Esophagus squamous epithelium (tissue), 4 donors: ENCODE data around the gene DPH2.

Experiments
- POLR2A ChIP-seq, 4 donors: fragments of 450-650 bp; IDR thresholded peaks; one replicate each; pipeline ENCODE4 v1.6.1; 2017; ENCODE audit warnings: antibody characterized with exemption in 4 of 4, mild to moderate bottlenecking in 4 of 4, moderate library complexity in 3 of 4
- TF ChIP-seq, protein P1 (sequence below), 6 experiments: fragments of 450-650 bp in 4 of 6; fragments of 200-600 bp in 2 of 6; sonication (generic) in 2 of 6; IDR thresholded peaks; one replicate each; pipeline ENCODE4 v1.5.1; 2016 to 2019; ENCODE audit warnings: antibody characterized with exemption in 6 of 6, mild to moderate bottlenecking in 4 of 6, moderate library complexity in 4 of 6

DNA sequence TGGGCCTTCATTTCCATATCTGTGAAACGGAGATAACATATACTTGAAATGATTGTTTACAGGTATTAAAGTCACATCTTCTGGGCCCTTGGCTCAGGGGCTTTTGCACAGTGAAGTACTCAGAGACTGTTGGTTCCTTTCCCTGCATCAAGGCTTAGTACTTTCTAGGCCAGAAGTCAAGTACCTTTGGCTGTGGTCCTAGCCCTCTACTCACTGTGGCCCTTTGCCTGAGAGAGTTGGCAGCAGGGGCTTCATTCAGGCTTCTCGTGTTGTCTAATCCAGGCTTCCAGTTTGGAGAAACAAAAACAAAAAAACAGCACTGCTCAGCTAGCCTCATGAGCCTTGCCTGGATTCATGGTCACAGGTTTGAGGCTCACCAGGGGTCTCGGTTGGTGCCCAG, 8.1 kb upstream of the DPH2 start:
- TF ChIP-seq, protein P1, sequence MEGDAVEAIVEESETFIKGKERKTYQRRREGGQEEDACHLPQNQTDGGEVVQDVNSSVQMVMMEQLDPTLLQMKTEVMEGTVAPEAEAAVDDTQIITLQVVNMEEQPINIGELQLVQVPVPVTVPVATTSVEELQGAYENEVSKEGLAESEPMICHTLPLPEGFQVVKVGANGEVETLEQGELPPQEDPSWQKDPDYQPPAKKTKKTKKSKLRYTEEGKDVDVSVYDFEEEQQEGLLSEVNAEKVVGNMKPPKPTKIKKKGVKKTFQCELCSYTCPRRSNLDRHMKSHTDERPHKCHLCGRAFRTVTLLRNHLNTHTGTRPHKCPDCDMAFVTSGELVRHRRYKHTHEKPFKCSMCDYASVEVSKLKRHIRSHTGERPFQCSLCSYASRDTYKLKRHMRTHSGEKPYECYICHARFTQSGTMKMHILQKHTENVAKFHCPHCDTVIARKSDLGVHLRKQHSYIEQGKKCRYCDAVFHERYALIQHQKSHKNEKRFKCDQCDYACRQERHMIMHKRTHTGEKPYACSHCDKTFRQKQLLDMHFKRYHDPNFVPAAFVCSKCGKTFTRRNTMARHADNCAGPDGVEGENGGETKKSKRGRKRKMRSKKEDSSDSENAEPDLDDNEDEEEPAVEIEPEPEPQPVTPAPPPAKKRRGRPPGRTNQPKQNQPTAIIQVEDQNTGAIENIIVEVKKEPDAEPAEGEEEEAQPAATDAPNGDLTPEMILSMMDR (IDR thresholded peaks at IDR 0.05), result no peak
- TF ChIP-seq POLR2A (IDR thresholded peaks at IDR 0.05), result no peak
